KMS-11 (cell line): ENCODE measurements around the gene TARBP2.
A peak's percentile ranks its signal among the peaks of the same experiment; 100 is the strongest.

ENCODE experiments used
- H2AFZ ChIP-seq: fragments of 200-600 bp; sonication (generic); 2 replicates; pipeline ENCODE4 v1.6.1; 2016; ENCODE audit warnings: antibody characterized with exemption, mixed run types, low read depth
- H3K27ac ChIP-seq: fragments of 200-600 bp; sonication (generic); 2 replicates; pipeline ENCODE4 v1.6.1; 2016; ENCODE audit warnings: mild to moderate bottlenecking, mixed run types
- H3K27me3 ChIP-seq: fragments of 200-600 bp; sonication (generic); 2 replicates; pipeline ENCODE4 v1.6.1; 2017; ENCODE audit warnings: mild to moderate bottlenecking, low read depth, mixed run types, moderate library complexity; ENCODE audit not compliant: insufficient read depth
- H3K36me3 ChIP-seq: fragments of 200-600 bp; sonication (generic); 2 replicates; pipeline ENCODE4 v1.6.1; 2017; ENCODE audit warnings: mild to moderate bottlenecking, mixed run types; ENCODE audit not compliant: insufficient read depth
- H3K4me1 ChIP-seq: fragments of 200-600 bp; sonication (generic); 2 replicates; pipeline ENCODE4 v1.6.1; 2016; ENCODE audit warnings: mild to moderate bottlenecking, low read depth, mixed run types; ENCODE audit not compliant: poor library complexity, severe bottlenecking
- H3K4me2 ChIP-seq: fragments of 200-600 bp; sonication (generic); 2 replicates; pipeline ENCODE4 v1.7.0; 2016; ENCODE audit warnings: mild to moderate bottlenecking, mixed run types
- H3K4me3 ChIP-seq: fragments of 200-600 bp; sonication (generic); IDR thresholded peaks from 2 replicates; pipeline ENCODE4 v1.6.1; 2017; ENCODE audit warnings: low read depth, low read length, mixed read lengths; ENCODE audit not compliant: insufficient read depth
- H3K79me2 ChIP-seq: fragments of 200-600 bp; sonication (generic); 2 replicates; pipeline ENCODE4 v1.6.1; 2016; ENCODE audit warnings: low read depth, mixed run types; ENCODE audit not compliant: insufficient read depth
- H3K9ac ChIP-seq: fragments of 200-600 bp; sonication (generic); 2 replicates; pipeline ENCODE4 v1.6.1; 2016; ENCODE audit warnings: mild to moderate bottlenecking, mixed run types
- H4K20me1 ChIP-seq: fragments of 200-600 bp; sonication (generic); 2 replicates; pipeline ENCODE4 v1.6.1; 2016; ENCODE audit warnings: mild to moderate bottlenecking, mixed run types; ENCODE audit not compliant: insufficient read depth
- CTCF ChIP-seq: fragments of 200-600 bp; sonication (generic); conservative IDR thresholded peaks from 2 replicates; pipeline ENCODE4 v1.6.1; 2017; ENCODE audit warnings: low read depth, mild to moderate bottlenecking, antibody characterized with exemption, low read length, moderate library complexity, mixed read lengths

The TARBP2 gene

GRCh38 chr12:53508534-53509170 lies 7.6 kb downstream of the TARBP2 start:
- Histone ChIP-seq H3K36me3 (no peaks in the 10 kb centered on the region; the same call in 1 of the 2 replicates), H3K27me3 (no peaks in the 10 kb centered on the region), H3K4me2 (peak overlapping the region; percentile 14; the same call in 1 of the 2 replicates), H4K20me1 (no peaks in the 10 kb centered on the region), H3K4me1 (peaks cover 11% of the 10 kb centered on the region), H2AFZ (peak overlapping the region; percentile 40), H3K27ac (peak overlapping the region; percentile 4; the same call in 1 of the 2 replicates), H3K4me3 (no peak overlapping the region), H3K9ac (no peak overlapping the region), H3K79me2 (0 out of 2 replicates have a peak, but pooled peaks cover 1% of the 10 kb centered on the region)
- TF ChIP-seq CTCF = peak; percentile 100

- Histone ChIP-seq H3K36me3 (no peaks in the 10 kb centered on the region), H3K9ac (no peak overlapping the region), H3K27ac (no peak overlapping the region), H2AFZ (no peak overlapping the region), H4K20me1 (no peaks in the 10 kb centered on the region), H3K27me3 (no peaks in the 10 kb centered on the region), H3K4me2 (no peak overlapping the region), H3K4me1 (peaks cover 11% of the 10 kb centered on the region), H3K79me2 (no peaks in the 10 kb centered on the region), H3K4me3 (no peak overlapping the region)
- TF ChIP-seq CTCF = no peak
Observed at GRCh38 chr12:53510181-53510812, 9.2 kb downstream of the TARBP2 start.

- peaks cover 2% of the 10 kb centered on the region for H3K4me1 ChIP-seq
- no peaks in the 10 kb centered on the region for H4K20me1 ChIP-seq
- H3K27me3 ChIP-seq = no peaks in the 10 kb centered on the region
- H3K9ac ChIP-seq = no peak overlapping the region
- no peaks in the 10 kb centered on the region for H3K36me3 ChIP-seq
- no peaks in the 10 kb centered on the region for H3K79me2 ChIP-seq
- no peak overlapping the region for H3K4me3 ChIP-seq
- H3K27ac ChIP-seq = no peak overlapping the region
- TF ChIP-seq CTCF = no peak
- H3K4me2 ChIP-seq = no peak overlapping the region
- H2AFZ ChIP-seq = no peak overlapping the region
Observed at GRCh38 chr12:53513712-53514410, 12.8 kb downstream of the TARBP2 start.

- no peaks in the 10 kb centered on the region for H3K36me3 ChIP-seq
- no peaks in the 10 kb centered on the region for H3K27me3 ChIP-seq
- H3K9ac ChIP-seq = no peak overlapping the region
Observed at GRCh38 chr12:53514628-53515290, 13.7 kb downstream of the TARBP2 start.

More at GRCh38 chr12:53514628-53515290, 13.7 kb downstream of the TARBP2 start:
- H2AFZ ChIP-seq = no peak overlapping the region
- no peak for TF ChIP-seq CTCF
- H4K20me1 ChIP-seq = no peaks in the 10 kb centered on the region
- H3K4me3 ChIP-seq = no peak overlapping the region
- H3K27ac ChIP-seq = no peak overlapping the region
- no peaks in the 10 kb centered on the region for H3K4me1 ChIP-seq
- no peaks in the 10 kb centered on the region for H3K79me2 ChIP-seq
- no peak overlapping the region for H3K4me2 ChIP-seq
